MM.1S (cell line): ENCODE measurements around the gene KCNJ1.

Source experiments
- DNase-seq: peaks from one replicate; pipeline ENCODE4 v3.0.0-alpha.2; 2015
- H2AFZ ChIP-seq: fragments of 300-600 bp; sonication (generic); 2 replicates; pipeline ENCODE4 v1.6.0; 2016; ENCODE audit warnings: antibody characterized with exemption, low read length
- H3F3A ChIP-seq: fragments of 300-600 bp; sonication (generic); 2 replicates; pipeline ENCODE4 v1.6.1; 2016; ENCODE audit warnings: mild to moderate bottlenecking, antibody characterized with exemption, low read length, moderate library complexity, mixed read lengths; ENCODE audit not compliant: insufficient read depth
- H3K27ac ChIP-seq: fragments of 300-600 bp; sonication (generic); 2 replicates; pipeline ENCODE4 v1.5.1; 2016; ENCODE audit warnings: mild to moderate bottlenecking, low read length
- H3K27me3 ChIP-seq: fragments of 300-600 bp; sonication (generic); replicated peaks from 2 replicates; pipeline ENCODE4 v1.6.0; 2016; ENCODE audit warnings: low read length; ENCODE audit not compliant: insufficient read depth
- H3K36me3 ChIP-seq: fragments of 300-600 bp; sonication (generic); replicated peaks from 2 replicates; pipeline ENCODE4 v1.6.1; 2016; ENCODE audit warnings: mild to moderate bottlenecking, low read length, mixed read lengths; ENCODE audit not compliant: insufficient read depth
- H3K4me1 ChIP-seq: fragments of 300-600 bp; sonication (generic); 2 replicates; pipeline ENCODE4 v1.6.1; 2016; ENCODE audit warnings: low read length, mixed read lengths
- H3K4me2 ChIP-seq: fragments of 300-600 bp; sonication (generic); 2 replicates; pipeline ENCODE4 v1.6.0; 2016; ENCODE audit warnings: low read depth, low read length
- H3K4me3 ChIP-seq: fragments of 300-600 bp; sonication (generic); 2 replicates; pipeline ENCODE4 v1.5.1; 2016; ENCODE audit warnings: low read length, mixed read lengths
- H3K79me2 ChIP-seq: fragments of 300-600 bp; sonication (generic); 2 replicates; pipeline ENCODE4 v1.6.1; 2016; ENCODE audit warnings: mixed run types, low read length, mixed read lengths
- H3K9ac ChIP-seq: fragments of 300-600 bp; sonication (generic); 2 replicates; pipeline ENCODE4 v1.6.1; 2016; ENCODE audit warnings: low read length, mixed read lengths
- H3K9me2 ChIP-seq: fragments of 300-600 bp; sonication (generic); replicated peaks from 2 replicates; pipeline ENCODE4 v1.6.1; 2016; ENCODE audit warnings: mild to moderate bottlenecking, low read length, mixed read lengths; ENCODE audit not compliant: insufficient read depth
- H3K9me3 ChIP-seq: fragments of 300-600 bp; sonication (generic); replicated peaks from 2 replicates; pipeline ENCODE4 v1.6.1; 2016; ENCODE audit warnings: mild to moderate bottlenecking, low read length, mixed read lengths; ENCODE audit not compliant: insufficient read depth
- H4K20me1 ChIP-seq: fragments of 300-600 bp; sonication (generic); 2 replicates; pipeline ENCODE4 v1.6.1; 2016; ENCODE audit warnings: mild to moderate bottlenecking, low read length, moderate library complexity, mixed read lengths; ENCODE audit not compliant: insufficient read depth
- EZH2 ChIP-seq: fragments of 300-600 bp; sonication (generic); optimal IDR thresholded peaks from 2 replicates; pipeline ENCODE3; 2017; ENCODE audit warnings: low read depth, mild to moderate bottlenecking, antibody characterized with exemption, low read length, mixed read lengths
- EZH2phosphoT487 ChIP-seq: fragments of 300-600 bp; sonication (generic); IDR thresholded peaks from 2 replicates; pipeline ENCODE4 v1.6.1; 2018; ENCODE audit warnings: antibody characterized with exemption, low read length
- TF ChIP-seq, protein P1 (sequence below): fragments of 300-600 bp; sonication (generic); IDR thresholded peaks from 2 replicates; pipeline ENCODE4 v1.5.1; 2016; ENCODE audit warnings: antibody characterized with exemption, low read length, mixed read lengths

The KCNJ1 gene

DNA sequence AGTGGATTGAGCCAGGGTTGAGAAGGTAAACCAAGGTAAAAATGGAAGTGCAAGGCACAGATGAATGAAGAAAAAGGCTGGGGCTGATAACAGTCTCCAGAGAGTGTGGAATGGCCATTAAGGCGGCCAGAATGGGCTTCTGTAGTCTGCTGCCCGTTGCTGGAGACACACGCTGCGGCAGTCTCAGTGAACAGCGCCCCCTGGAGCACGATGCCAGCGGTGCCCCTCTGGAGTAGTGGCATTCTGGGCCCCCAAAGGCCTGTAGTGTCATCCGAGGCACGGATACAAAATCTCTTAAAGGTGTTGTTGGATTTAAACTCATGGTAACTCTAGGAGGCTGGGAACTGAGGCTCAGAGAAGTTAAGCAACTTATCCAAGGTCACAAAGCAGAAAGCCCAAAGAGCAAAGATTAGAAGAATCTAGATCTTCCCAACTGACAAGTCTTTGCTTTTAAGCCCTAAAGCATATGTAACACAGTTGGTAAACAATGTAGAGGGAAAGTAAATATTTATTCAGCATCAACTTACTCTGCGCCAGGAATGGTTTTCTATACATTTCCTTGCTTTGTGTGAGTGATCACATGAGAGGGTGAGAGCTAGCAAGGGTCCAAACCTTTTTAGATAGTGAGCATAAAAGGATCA lies 18.2 kb downstream of the KCNJ1 start:
- H3F3A ChIP-seq = no peaks in the 10 kb centered on the region
- no peaks in the 10 kb centered on the region for H3K4me1 ChIP-seq
- H3K4me3 ChIP-seq = no peak overlapping the region
- H3K27ac ChIP-seq = no peak overlapping the region
- H3K9me2 ChIP-seq = no peaks in the 10 kb centered on the region
- no peaks in the 10 kb centered on the region for H4K20me1 ChIP-seq
- peak; percentile 37 for DNase-seq
- no peaks in the 10 kb centered on the region for H3K36me3 ChIP-seq
- H3K4me2 ChIP-seq = no peak overlapping the region
- no peaks in the 10 kb centered on the region for H3K79me2 ChIP-seq
- H3K27me3 ChIP-seq = no peaks in the 10 kb centered on the region
- H3K9me3 ChIP-seq = no peaks in the 10 kb centered on the region
- no peak overlapping the region for H3K9ac ChIP-seq
- TF ChIP-seq, protein P1, sequence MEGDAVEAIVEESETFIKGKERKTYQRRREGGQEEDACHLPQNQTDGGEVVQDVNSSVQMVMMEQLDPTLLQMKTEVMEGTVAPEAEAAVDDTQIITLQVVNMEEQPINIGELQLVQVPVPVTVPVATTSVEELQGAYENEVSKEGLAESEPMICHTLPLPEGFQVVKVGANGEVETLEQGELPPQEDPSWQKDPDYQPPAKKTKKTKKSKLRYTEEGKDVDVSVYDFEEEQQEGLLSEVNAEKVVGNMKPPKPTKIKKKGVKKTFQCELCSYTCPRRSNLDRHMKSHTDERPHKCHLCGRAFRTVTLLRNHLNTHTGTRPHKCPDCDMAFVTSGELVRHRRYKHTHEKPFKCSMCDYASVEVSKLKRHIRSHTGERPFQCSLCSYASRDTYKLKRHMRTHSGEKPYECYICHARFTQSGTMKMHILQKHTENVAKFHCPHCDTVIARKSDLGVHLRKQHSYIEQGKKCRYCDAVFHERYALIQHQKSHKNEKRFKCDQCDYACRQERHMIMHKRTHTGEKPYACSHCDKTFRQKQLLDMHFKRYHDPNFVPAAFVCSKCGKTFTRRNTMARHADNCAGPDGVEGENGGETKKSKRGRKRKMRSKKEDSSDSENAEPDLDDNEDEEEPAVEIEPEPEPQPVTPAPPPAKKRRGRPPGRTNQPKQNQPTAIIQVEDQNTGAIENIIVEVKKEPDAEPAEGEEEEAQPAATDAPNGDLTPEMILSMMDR = peak; percentile 74
- TF ChIP-seq EZH2 = no peak
- H2AFZ ChIP-seq = no peak overlapping the region

DNA sequence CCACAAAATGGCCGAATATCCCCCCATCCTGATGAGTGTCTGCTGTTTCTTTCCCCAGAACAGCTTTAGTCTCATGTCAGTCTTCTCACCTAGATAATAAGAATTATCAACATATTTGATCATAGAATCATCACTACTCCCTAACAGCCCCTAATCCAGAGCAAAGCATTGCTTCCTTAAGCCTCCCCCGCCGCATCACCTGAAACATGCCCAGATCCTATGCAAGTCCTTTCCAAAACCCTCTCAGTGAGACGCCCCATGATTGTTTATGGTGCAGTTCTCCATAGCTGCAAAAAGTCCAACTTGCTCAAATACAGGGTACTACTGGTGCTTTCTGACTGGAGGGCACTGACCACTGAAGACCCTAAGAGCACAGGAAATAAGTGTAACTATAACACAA lies 20.1 kb downstream of the KCNJ1 start:
- Histone ChIP-seq H2AFZ (no peak overlapping the region), H3K27me3 (no peaks in the 10 kb centered on the region), H3K27ac (no peak overlapping the region), H3K79me2 (no peaks in the 10 kb centered on the region), H4K20me1 (no peaks in the 10 kb centered on the region), H3F3A (no peaks in the 10 kb centered on the region), H3K4me1 (no peaks in the 10 kb centered on the region), H3K36me3 (no peaks in the 10 kb centered on the region), H3K9me3 (no peaks in the 10 kb centered on the region), H3K9me2 (no peaks in the 10 kb centered on the region), H3K4me2 (no peak overlapping the region), H3K9ac (no peak overlapping the region), H3K4me3 (no peak overlapping the region)
- TF ChIP-seq EZH2 = no peak
- TF ChIP-seq, protein P1 = no peak
- TF ChIP-seq EZH2phosphoT487 = no peak
- DNase-seq = no peak

GRCh38 chr11:128845334-128845780 lies 21.7 kb downstream of the KCNJ1 start:
- no peak overlapping the region for H2AFZ ChIP-seq
- DNase-seq = no peak
- H3K4me1 ChIP-seq = no peaks in the 10 kb centered on the region
- no peaks in the 10 kb centered on the region for H3F3A ChIP-seq
- no peaks in the 10 kb centered on the region for H3K9me3 ChIP-seq
- no peak overlapping the region for H3K4me2 ChIP-seq
- H3K27ac ChIP-seq = no peak overlapping the region
- H4K20me1 ChIP-seq = no peaks in the 10 kb centered on the region
- TF ChIP-seq EZH2phosphoT487 (no peak), EZH2 (no peak)
- TF ChIP-seq, protein P1 = no peak
- H3K9me2 ChIP-seq = no peaks in the 10 kb centered on the region
- no peak overlapping the region for H3K9ac ChIP-seq
- no peaks in the 10 kb centered on the region for H3K79me2 ChIP-seq
- no peaks in the 10 kb centered on the region for H3K27me3 ChIP-seq
- H3K4me3 ChIP-seq = no peak overlapping the region
- no peaks in the 10 kb centered on the region for H3K36me3 ChIP-seq
